H1 (cell line): Measurements from ENCODE around the gene LAX1. TPM values are rescaled to one million over a fixed set of nuclear protein-coding genes. Genes with fewer than 3 reads are reported as not detected.
A peak's percentile ranks its signal among the peaks of the same experiment; 100 is the strongest.

ENCODE experiments used
- CTCF ChIA-PET: fragments of 300-600 bp; sonication (Branson Sonifier 250); formaldehyde crosslinking; loops from one replicate; lab custom pipeline; 2021; ENCODE audit not compliant: partially characterized antibody; lab: Charles Lee
- POLR2A ChIA-PET: fragments of 300-600 bp; sonication (Branson Sonifier 250); formaldehyde crosslinking; loops from one replicate; lab custom pipeline; 2021; ENCODE audit warnings: inconsistent platforms; ENCODE audit not compliant: partially characterized antibody; lab: Charles Lee
- DNase-seq, 2 experiments: peaks; one replicate each; pipeline versions ENCODE4 v3.0.0 to v3.0.0-alpha.2; 2010 to 2022; ENCODE audit warnings: low spot score in 2 of 2, low read depth in 1 of 2, mixed read lengths in 1 of 2
- FAIRE-seq: peaks from 2 replicates; lab custom pipeline; 2011; peaks lifted over from hg19 to GRCh38; lab: Jason Lieb, UNC
- H2AFZ ChIP-seq: 2 replicates; pipeline ENCODE4 v1.8.1; 2012; ENCODE audit warnings: low read length, inconsistent platforms
- H2AK5ac ChIP-seq: 2 replicates; pipeline ENCODE4 v1.6.1; 2013; ENCODE audit warnings: low read depth, low read length
- H2BK120ac ChIP-seq: replicated peaks from 2 replicates; pipeline ENCODE3; 2013; ENCODE audit warnings: low read depth, low read length, inconsistent platforms
- H2BK12ac ChIP-seq: 2 replicates; pipeline ENCODE4 v1.6.1; 2013; ENCODE audit warnings: low read depth, low read length
- H2BK15ac ChIP-seq: 2 replicates; pipeline ENCODE4 v1.6.1; 2013; ENCODE audit warnings: low read length
- H2BK20ac ChIP-seq: 2 replicates; pipeline ENCODE4 v1.6.1; 2013; ENCODE audit warnings: low read length
- H2BK5ac ChIP-seq: 2 replicates; pipeline ENCODE4 v1.6.1; 2013; ENCODE audit warnings: low read depth, low read length
- H3K14ac ChIP-seq: 2 replicates; pipeline ENCODE4 v1.6.1; 2013; ENCODE audit warnings: inconsistent platforms; ENCODE audit not compliant: insufficient read length
- H3K18ac ChIP-seq: 2 replicates; pipeline ENCODE4 v1.6.1; 2013; ENCODE audit warnings: low read length; ENCODE audit errors: extremely low read depth
- H3K23ac ChIP-seq: 2 replicates; pipeline ENCODE4 v1.6.1; 2013; ENCODE audit warnings: inconsistent platforms; ENCODE audit not compliant: insufficient read length
- H3K23me2 ChIP-seq: 2 replicates; pipeline ENCODE4 v1.6.1; 2013; ENCODE audit warnings: low read depth, low read length
- H3K27ac ChIP-seq: 2 replicates; pipeline ENCODE4 v1.6.1; 2011; ENCODE audit warnings: low read depth, low read length, inconsistent platforms
- H3K27me3 ChIP-seq, 4 experiments: replicated peaks in 1 of 4; 1 replicate in 1 of 4; 2 replicates in 3 of 4; pipeline versions ENCODE4 v1.6.1 to v1.8.1; 2011 to 2013; ENCODE audit warnings: low read length in 3 of 4, mild to moderate bottlenecking in 3 of 4, inconsistent platforms in 2 of 4, mixed read lengths in 2 of 4, moderate library complexity in 1 of 4; ENCODE audit not compliant: control insufficient read depth in 3 of 4, insufficient read depth in 3 of 4; ENCODE audit errors: extremely low read depth in 1 of 4
- H3K36me3 ChIP-seq, 4 experiments: 2 replicates each; pipeline versions ENCODE4 v1.6.1 to v1.8.1; 2011 to 2013; ENCODE audit warnings: mild to moderate bottlenecking in 4 of 4, low read length in 3 of 4, moderate library complexity in 2 of 4, control low read depth in 1 of 4, inconsistent platforms in 1 of 4; ENCODE audit not compliant: insufficient read depth in 4 of 4, control insufficient read depth in 2 of 4
- H3K4ac ChIP-seq: replicated peaks from 2 replicates; pipeline ENCODE3; 2013; ENCODE audit warnings: low read length, low read depth, mixed read lengths, inconsistent platforms; ENCODE audit not compliant: insufficient read length
- H3K4me1 ChIP-seq, 4 experiments: replicated peaks in 1 of 4; 1 replicate in 1 of 4; 2 replicates in 3 of 4; pipeline versions ENCODE4 v1.6.1 to v1.8.1; 2011 to 2013; ENCODE audit warnings: low read length in 3 of 4, inconsistent platforms in 2 of 4, mixed read lengths in 1 of 4; ENCODE audit not compliant: insufficient read depth in 4 of 4, control insufficient read depth in 3 of 4
- H3K4me2 ChIP-seq, 2 experiments: 2 replicates each; pipeline versions ENCODE4 v1.6.1 to v1.8.1; 2011 to 2013; ENCODE audit warnings: low read depth in 2 of 2, low read length in 2 of 2, control low read depth in 1 of 2, inconsistent platforms in 1 of 2, mild to moderate bottlenecking in 1 of 2; ENCODE audit not compliant: insufficient read depth in 1 of 2
- H3K4me3 ChIP-seq, 4 experiments: fragments of 200-600, 300-600 bp in 1 of 4; sonication (generic), shearing (Covaris generic), sonication (Bioruptor Twin) in 1 of 4; 2 replicates each; pipeline versions ENCODE4 v1.5.1 to v1.8.1; 2011 to 2016; ENCODE audit warnings: low read length in 4 of 4, low read depth in 3 of 4, control low read depth in 2 of 4, inconsistent platforms in 2 of 4, mild to moderate bottlenecking in 2 of 4, mixed read lengths in 1 of 4, moderate library complexity in 1 of 4; ENCODE audit not compliant: insufficient read depth in 2 of 4; ENCODE audit errors: extremely low read depth in 1 of 4
- H3K56ac ChIP-seq: replicated peaks from 2 replicates; pipeline ENCODE3; 2013; ENCODE audit warnings: low read depth, mild to moderate bottlenecking, mixed read lengths, low read length, inconsistent platforms; ENCODE audit not compliant: insufficient read length
- H3K79me1 ChIP-seq: 2 replicates; pipeline ENCODE4 v1.6.1; 2013; ENCODE audit warnings: low read depth, low read length, control low read depth
- H3K79me2 ChIP-seq, 2 experiments: 2 replicates each; pipeline versions ENCODE4 v1.6.1 to v1.8.1; 2012 to 2013; ENCODE audit warnings: low read length in 2 of 2, mild to moderate bottlenecking in 2 of 2, inconsistent platforms in 1 of 2; ENCODE audit not compliant: insufficient read depth in 2 of 2, control insufficient read depth in 1 of 2
- H3K9ac ChIP-seq, 4 experiments: replicated peaks in 1 of 4; 1 replicate in 1 of 4; 2 replicates in 3 of 4; pipeline versions ENCODE4 v1.6.1 to v1.8.1; 2011 to 2013; ENCODE audit warnings: low read depth in 3 of 4, low read length in 3 of 4, control low read depth in 2 of 4, mild to moderate bottlenecking in 2 of 4, moderate library complexity in 2 of 4, inconsistent platforms in 1 of 4; ENCODE audit errors: extremely low read depth in 1 of 4
- H3K9me3 ChIP-seq, 2 experiments: 2 replicates each; pipeline versions ENCODE4 v1.6.1 to v1.8.1; 2012 to 2013; ENCODE audit warnings: mild to moderate bottlenecking in 2 of 2, moderate library complexity in 2 of 2, control low read depth in 1 of 2, inconsistent platforms in 1 of 2, low read depth in 1 of 2, low read length in 1 of 2, mixed read lengths in 1 of 2; ENCODE audit not compliant: insufficient read depth in 2 of 2
- H4K20me1 ChIP-seq, 2 experiments: replicated peaks in 1 of 2; 2 replicates each; pipeline versions ENCODE3 to v1.8.1; 2011 to 2013; ENCODE audit warnings: inconsistent platforms in 2 of 2, low read length in 2 of 2, mild to moderate bottlenecking in 1 of 2; ENCODE audit not compliant: insufficient read depth in 2 of 2, control insufficient read depth in 1 of 2
- H4K5ac ChIP-seq: 2 replicates; pipeline ENCODE4 v1.6.1; 2013; ENCODE audit warnings: low read length, low read depth, mixed read lengths, inconsistent platforms; ENCODE audit not compliant: insufficient read length
- H4K8ac ChIP-seq: 2 replicates; pipeline ENCODE4 v1.8.0; 2013; ENCODE audit warnings: mild to moderate bottlenecking, moderate library complexity, low read length, inconsistent platforms; ENCODE audit not compliant: insufficient read depth; ENCODE audit errors: extremely low read depth
- H4K91ac ChIP-seq: replicated peaks from 2 replicates; pipeline ENCODE3; 2013; ENCODE audit warnings: low read length, mixed read lengths, inconsistent platforms; ENCODE audit not compliant: insufficient read length
- PHF8 ChIP-seq: fragments of 200-600 bp; sonication (generic); conservative IDR thresholded peaks from 2 replicates; pipeline ENCODE4 v1.7.1; 2012; ENCODE audit warnings: low read depth, mild to moderate bottlenecking, inconsistent platforms, low read length, moderate library complexity
- TAF1 ChIP-seq: IDR thresholded peaks from 2 replicates; pipeline ENCODE4 v1.6.1; 2011; ENCODE audit warnings: mild to moderate bottlenecking, low read depth, low read length
- whole genome bisulfite sequencing, 2 experiments: shearing (Covaris generic) in 1 of 2; methylation state at CpG; one replicate each; pipeline versions ENCODE4 v1.1.6 to v1.1.7; 2013 to 2015; ENCODE audit warnings: low lambda C conversion rate in 2 of 2, mixed read lengths in 2 of 2, inconsistent platforms in 1 of 2, low coverage in 1 of 2, missing lambda C conversion rate in 1 of 2; ENCODE audit not compliant: insufficient replicate concordance in 2 of 2, insufficient coverage in 1 of 2, insufficient read length in 1 of 2; ENCODE audit errors: extremely low coverage in 1 of 2, missing lambda C conversion rate in 1 of 2; 5-methylcytosine and 5-hydroxymethylcytosine counted together
- polyA plus RNA-seq, 7 experiments: library from polyadenylated mRNA; depleted of rRNA in 3 of 7; stranded (reverse) in 5 of 7; unstranded in 2 of 7; fragments of >200 nt in 5 of 7; fragments of 200-250 nt in 2 of 7; gene quantifications; 1 replicate in 5 of 7; 2 replicates in 1 of 7; 4 replicates in 1 of 7; pipeline versions ENCODE4 v1.2.1 to v1.2.3, GENCODE V29; 2011 to 2013; ENCODE audit warnings: missing spikeins in 2 of 7, mixed read lengths in 2 of 7
- total RNA-seq: library from RNA; stranded (reverse); fragmentation: NEBNext Ultra II Directional; extraction: Animal tissue kit (Norgen Biotek cat#: 25700); gene quantifications from 2 replicates; pipeline ENCODE4 v1.2.1, GENCODE V29; 2021
- TF ChIP-seq, protein P1 (sequence below): IDR thresholded peaks from 2 replicates; pipeline ENCODE4 v1.6.1; 2012; ENCODE audit warnings: inconsistent platforms

The LAX1 gene
- total and polyA plus RNA-seq, 2 of the 8 experiments (the other 6 are each of a cell fraction or from before 2014, with no cell fraction given): 0.11 TPM; not detected in 1

DNA sequence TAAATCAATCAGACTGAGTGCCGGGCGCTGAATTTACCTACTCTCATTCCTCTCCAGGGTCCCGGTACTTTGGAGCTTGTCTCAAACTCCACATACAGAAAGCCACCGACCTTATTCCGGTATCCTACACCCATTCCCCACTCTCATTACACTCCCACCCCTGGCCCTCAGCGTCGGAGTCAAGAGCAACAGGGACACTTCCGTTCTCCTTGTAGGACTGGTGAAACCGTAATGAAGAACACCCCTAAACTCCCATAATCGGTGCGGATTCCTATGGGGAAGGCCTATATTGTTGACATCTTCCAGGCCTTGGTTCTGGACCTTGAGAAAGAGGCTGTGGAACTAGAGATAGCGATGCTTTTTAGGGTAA lies 31.2 kb downstream of the LAX1 start:
- H3K23me2 ChIP-seq: no peaks in the 10 kb centered on the region
- H3K9ac ChIP-seq: peak overlapping the region; percentile 82 to 91 (median 85)
- H3K27me3 ChIP-seq: no peaks in the 10 kb centered on the region
- H3K4ac ChIP-seq: no peak overlapping the region
- H2BK5ac ChIP-seq: peak overlapping the region; percentile 97
- no peak overlapping the region for H2BK120ac ChIP-seq
- no peak overlapping the region for H3K23ac ChIP-seq
- H3K36me3 ChIP-seq: peaks cover 0 to 27% (median 15%) of the 10 kb centered on the region in 4 experiments; a peak in 4 of 8 replicates
- WGBS, 2 experiments: 3 to 100% methylated on average over 1 to 12 of the region's 12 CpGs
- peaks cover 33 to 51% of the 10 kb centered on the region in 2 experiments for H3K79me2 ChIP-seq
- H4K8ac ChIP-seq: peak overlapping the region; percentile 81; the same call in 1 of the 2 replicates
- H4K5ac ChIP-seq: peak overlapping the region; percentile 35
- no peak overlapping the region for H3K14ac ChIP-seq
- H3K4me1 ChIP-seq: peaks cover 0 to 4% (median 0%) of the 10 kb centered on the region in 4 experiments; a peak in 1 of 7 replicates
- H3K27ac ChIP-seq: peak overlapping the region; percentile 94
- H3K4me2 ChIP-seq: peak overlapping the region; percentile 78 to 84
- DNase-seq (no peak), FAIRE-seq (no peak)
- H2BK15ac ChIP-seq: no peak overlapping the region
- H3K18ac ChIP-seq: peak overlapping the region; percentile 92
- H4K20me1 ChIP-seq: peaks cover 0 to 7% of the 10 kb centered on the region in 2 experiments
- peak overlapping the region; percentile 85; the same call in 1 of the 2 replicates for H2BK12ac ChIP-seq
- peak overlapping the region; percentile 84 to 92 (median 86) for H3K4me3 ChIP-seq
- peak overlapping the region; percentile 68 for H4K91ac ChIP-seq
- H3K9me3 ChIP-seq: peaks cover 4 to 10% of the 10 kb centered on the region in 2 experiments; a peak in 2 of 4 replicates
- CTCF ChIA-PET: no interaction called here
- H2AK5ac ChIP-seq: peak overlapping the region; percentile 5; the same call in 1 of the 2 replicates
- peak overlapping the region; percentile 85 for H3K56ac ChIP-seq
- H3K79me1 ChIP-seq: peaks cover 7% of the 10 kb centered on the region
- POLR2A ChIA-PET: interaction anchor here (0.7 to 1.5 kb wide), 11 partner anchors 8 to 487 kb away, joined by 3 to 10 read pairs (median 3); no protein-coding TSS in a partner anchor
- no peak overlapping the region for H2BK20ac ChIP-seq
- H2AFZ ChIP-seq: no peak overlapping the region
- TF ChIP-seq, protein P1, sequence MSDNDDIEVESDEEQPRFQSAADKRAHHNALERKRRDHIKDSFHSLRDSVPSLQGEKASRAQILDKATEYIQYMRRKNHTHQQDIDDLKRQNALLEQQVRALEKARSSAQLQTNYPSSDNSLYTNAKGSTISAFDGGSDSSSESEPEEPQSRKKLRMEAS: 0 out of 2 replicates have a peak, but pooled peaks have one; percentile 1
- TF ChIP-seq TAF1: no peak
- no peak for TF ChIP-seq PHF8
